Occipital lobe (tissue), 2 donors: Measurements from ENCODE around the gene CLEC18A. TPM values are rescaled to one million over a fixed set of nuclear protein-coding genes. Genes with fewer than 3 reads are reported as not detected.
"Not testable (repeated sequence)": the region's sequence is repeated elsewhere in the genome, so short reads cannot be mapped to it uniquely, and the experiment has no call there.

ENCODE experiments used
- DNase-seq: peaks from one replicate; lab custom pipeline; 2025; lab: John Stamatoyannopoulos, UW
- total RNA-seq: library from RNA; depleted of rRNA; stranded (reverse); fragments of >200 nt; gene quantifications from one replicate; pipeline ENCODE4 v1.2.3, GENCODE V29; 2014

Gene CLEC18A
- total RNA-seq, 1 donor from 2014 or later = not detected

- not testable (repeated sequence) for DNase-seq
Observed at GRCh38 chr16:69951672-69952031, 518 bp downstream of the CLEC18A start.

GRCh38 chr16:69952116-69952515, 982 bp downstream of the CLEC18A start:
- DNase-seq = not testable (repeated sequence)

GRCh38 chr16:69952572-69953355, 1.6 kb downstream of the CLEC18A start:
- not testable (repeated sequence) for DNase-seq

GRCh38 chr16:69954241-69954640, 3.1 kb downstream of the CLEC18A start:
- DNase-seq = not testable (repeated sequence)

- not testable (repeated sequence) for DNase-seq
Observed at GRCh38 chr16:69963312-69963711, 12.2 kb downstream of the CLEC18A start.

- not testable (repeated sequence) for DNase-seq
Observed at GRCh38 chr16:69964960-69965660, 14.0 kb downstream of the CLEC18A start.

GRCh38 chr16:69965661-69966054, 14.5 kb downstream of the CLEC18A start:
- DNase-seq = not testable (repeated sequence)

GRCh38 chr16:69967688-69968087, 16.6 kb downstream of the CLEC18A start:
- DNase-seq = not testable (repeated sequence)

- DNase-seq = not testable (repeated sequence)
Observed at GRCh38 chr16:69968125-69968524, 17.0 kb downstream of the CLEC18A start.

GRCh38 chr16:69969657-69970056, 18.5 kb downstream of the CLEC18A start:
- DNase-seq = not testable (repeated sequence)

GRCh38 chr16:69972120-69972519, 21.0 kb downstream of the CLEC18A start:
- DNase-seq = not testable (repeated sequence)

- DNase-seq = not testable (repeated sequence)
Observed at GRCh38 chr16:69972935-69973334, 21.8 kb downstream of the CLEC18A start.

GRCh38 chr16:69985196-69985595, 34.1 kb downstream of the CLEC18A start:
- DNase-seq = not testable (repeated sequence)

- not testable (repeated sequence) for DNase-seq
Observed at GRCh38 chr16:69997956-69998355, 46.8 kb downstream of the CLEC18A start.

GRCh38 chr16:69999801-70000200, 48.7 kb downstream of the CLEC18A start:
- not testable (repeated sequence) for DNase-seq

- not testable (repeated sequence) for DNase-seq
Observed at GRCh38 chr16:70003511-70003910, 52.4 kb downstream of the CLEC18A start.

- DNase-seq = not testable (repeated sequence)
Observed at GRCh38 chr16:70008604-70009003, 57.5 kb downstream of the CLEC18A start.

GRCh38 chr16:70010615-70011014, 59.5 kb downstream of the CLEC18A start:
- DNase-seq = not testable (repeated sequence)

- DNase-seq = not testable (repeated sequence)
Observed at GRCh38 chr16:70011120-70011519, 60.0 kb downstream of the CLEC18A start.

GRCh38 chr16:70012354-70012753, 61.2 kb downstream of the CLEC18A start:
- not testable (repeated sequence) for DNase-seq

- not testable (repeated sequence) for DNase-seq
Observed at GRCh38 chr16:70012951-70013350, 61.8 kb downstream of the CLEC18A start.
